Stimulated activated naive CD4-positive, alpha-beta T cell (primary cell): Measurements from ENCODE around the gene HTR6.

Experiments
- DNase-seq, 6 experiments: peaks; one replicate each; lab custom pipeline; 2025; lab: John Stamatoyannopoulos, UW

The HTR6 gene

GRCh38 chr1:19720973-19721372 lies 56.3 kb downstream of the HTR6 start:
- DNase-seq: no peak

GRCh38 chr1:19723874-19724273 lies 59.2 kb downstream of the HTR6 start:
- no peak for DNase-seq

GRCh38 chr1:19725606-19726005 lies 60.9 kb downstream of the HTR6 start:
- DNase-seq: no peak

- no peak for DNase-seq
Measured at GRCh38 chr1:19728413-19729145, 63.9 kb downstream of the HTR6 start.

GRCh38 chr1:19730232-19730631 lies 65.6 kb downstream of the HTR6 start:
- DNase-seq: no peak
